ENCODE data around the gene BCL7A.
A peak's percentile ranks its signal among the peaks of the same experiment; 100 is the strongest.

BCL7A gene

GRCh38 chr12:121996050-121996944 is 25.4 kb upstream of the BCL7A start:
- no peaks in the 10 kb centered on the region for H3K27me3 ChIP-seq (ENCODE audit: control insufficient read depth, low read length)
- peak overlapping the region; percentile 77 for H3K4me2 ChIP-seq (ENCODE audit: low read length)
- H3K9me2 ChIP-seq (replicated peaks; ENCODE audit: control insufficient read depth, low read length): no peaks in the 10 kb centered on the region
- peaks cover 61% of the 10 kb centered on the region for H3F3A ChIP-seq (ENCODE audit: control insufficient read depth, insufficient read depth)
- H3K36me3 ChIP-seq (ENCODE audit: control insufficient read depth, low read length): peaks cover 49% of the 10 kb centered on the region
- H4K20me1 ChIP-seq (ENCODE audit: control insufficient read depth, insufficient read depth, low read depth, low read length): no peaks in the 10 kb centered on the region
- peaks cover 77% of the 10 kb centered on the region for H3K4me1 ChIP-seq (ENCODE audit: control insufficient read depth, low read length)
- H3K9me3 ChIP-seq (ENCODE audit: control insufficient read depth, insufficient read depth, low read length): peaks cover 12% of the 10 kb centered on the region
- H3K4me3 ChIP-seq (ENCODE audit: low read length): peak overlapping the region; percentile 51
- no peak for TF ChIP-seq EZH2phosphoT487 (IDR thresholded peaks at IDR 0.05; ENCODE audit: borderline replicate concordance, low read length)
- TF ChIP-seq CTCF (IDR thresholded peaks at IDR 0.05; ENCODE audit: low read depth, low read length, poor library complexity, severe bottlenecking): no peak
- peaks cover 62% of the 10 kb centered on the region for H3K79me2 ChIP-seq (ENCODE audit: control insufficient read depth, low read length)
- peak overlapping the region; percentile 98 for H3K27ac ChIP-seq (ENCODE audit: low read depth, low read length)

GRCh38 chr12:121996945-121997612 is 24.6 kb upstream of the BCL7A start:
- TF ChIP-seq CTCF (IDR thresholded peaks at IDR 0.05; ENCODE audit: low read depth, low read length, poor library complexity, severe bottlenecking) (no peak), EZH2phosphoT487 (IDR thresholded peaks at IDR 0.05; ENCODE audit: borderline replicate concordance, low read length) (no peak)
- peaks cover 53% of the 10 kb centered on the region for H3F3A ChIP-seq (ENCODE audit: control insufficient read depth, insufficient read depth)
- H4K20me1 ChIP-seq (ENCODE audit: control insufficient read depth, insufficient read depth, low read depth, low read length): no peaks in the 10 kb centered on the region
- H3K27me3 ChIP-seq (ENCODE audit: control insufficient read depth, low read length): no peaks in the 10 kb centered on the region
- peaks cover 77% of the 10 kb centered on the region for H3K4me1 ChIP-seq (ENCODE audit: control insufficient read depth, low read length)
- peak overlapping the region; percentile 77 for H3K4me2 ChIP-seq (ENCODE audit: low read length)
- peak overlapping the region; percentile 98 for H3K27ac ChIP-seq (ENCODE audit: low read depth, low read length)
- peaks cover 70% of the 10 kb centered on the region for H3K79me2 ChIP-seq (ENCODE audit: control insufficient read depth, low read length)
- peaks cover 12% of the 10 kb centered on the region for H3K9me3 ChIP-seq (ENCODE audit: control insufficient read depth, insufficient read depth, low read length)
- peak overlapping the region; percentile 51 for H3K4me3 ChIP-seq (ENCODE audit: low read length)
- peaks cover 54% of the 10 kb centered on the region for H3K36me3 ChIP-seq (ENCODE audit: control insufficient read depth, low read length)
- no peaks in the 10 kb centered on the region for H3K9me2 ChIP-seq (replicated peaks; ENCODE audit: control insufficient read depth, low read length)

GRCh38 chr12:122001466-122002209 is 20.0 kb upstream of the BCL7A start:
- Histone ChIP-seq H3K4me3 (ENCODE audit: low read length) (0 out of 2 replicates have a peak overlapping the region, but pooled peaks have one; percentile 0), H3K9me3 (ENCODE audit: control insufficient read depth, insufficient read depth, low read length) (peaks cover 12% of the 10 kb centered on the region), H4K20me1 (ENCODE audit: control insufficient read depth, insufficient read depth, low read depth, low read length) (no peaks in the 10 kb centered on the region), H3F3A (ENCODE audit: control insufficient read depth, insufficient read depth) (peaks cover 62% of the 10 kb centered on the region), H3K4me2 (ENCODE audit: low read length) (peak overlapping the region; percentile 35), H3K27ac (ENCODE audit: low read depth, low read length) (peak overlapping the region; percentile 99), H3K79me2 (ENCODE audit: control insufficient read depth, low read length) (peaks cover 73% of the 10 kb centered on the region), H3K36me3 (ENCODE audit: control insufficient read depth, low read length) (peaks cover 79% of the 10 kb centered on the region), H3K27me3 (ENCODE audit: control insufficient read depth, low read length) (no peaks in the 10 kb centered on the region), H3K4me1 (ENCODE audit: control insufficient read depth, low read length) (peaks cover 93% of the 10 kb centered on the region), H3K9me2 (replicated peaks; ENCODE audit: control insufficient read depth, low read length) (no peaks in the 10 kb centered on the region)
- TF ChIP-seq CTCF (IDR thresholded peaks at IDR 0.05; ENCODE audit: low read depth, low read length, poor library complexity, severe bottlenecking): no peak
- TF ChIP-seq EZH2phosphoT487 (IDR thresholded peaks at IDR 0.05; ENCODE audit: borderline replicate concordance, low read length): no peak
